ENCODE data around the gene CLSTN1.

DNA sequence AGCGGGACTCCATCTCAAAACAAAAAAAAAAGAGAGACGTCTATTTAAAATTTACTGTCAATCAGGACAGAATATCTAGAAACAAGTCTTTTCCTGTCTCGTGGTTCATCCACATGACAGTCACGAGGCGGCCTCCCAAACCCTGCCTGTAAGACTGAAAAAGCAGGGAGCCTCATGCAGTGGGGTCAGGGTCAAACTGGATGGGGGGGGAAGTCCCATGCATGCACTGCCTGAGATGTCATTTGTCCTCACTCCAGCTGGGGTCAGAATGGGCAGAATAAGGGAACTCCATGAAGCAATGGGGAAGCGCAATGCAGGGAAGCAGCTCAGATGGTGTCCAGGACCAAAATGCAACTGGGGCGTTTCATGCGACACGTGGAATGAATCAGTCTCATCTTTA is 86.7 kb downstream of the CLSTN1 start:
- TF ChIP-seq EZH2phosphoT487 (IDR thresholded peaks at IDR 0.05; ENCODE audit: insufficient read depth, low read depth): no peak
- TF ChIP-seq EZH2 (IDR thresholded peaks at IDR 0.05; ENCODE audit: insufficient read depth, poor library complexity, severe bottlenecking): no peak
